SK-N-SH (cell line): Measurements from ENCODE around the gene TFDP3. TPM values are rescaled to one million over a fixed set of nuclear protein-coding genes. Genes with fewer than 3 reads are reported as not detected.

Experiments
- CTCF ChIA-PET: fragments of 300-600, 350-600 bp; formaldehyde crosslinking; extraction: SDS; loops from one replicate; lab custom pipeline; 2021; lab: Yijun Ruan, JAX
- POLR2A ChIA-PET: fragments of 350-600 bp; sonication (Branson Sonifier 250); formaldehyde crosslinking; extraction: SDS; loops from one replicate; lab custom pipeline; 2020; ENCODE audit warnings: antibody characterized with exemption, inconsistent platforms; lab: Yijun Ruan, JAX
- DNase-seq: peaks from one replicate; pipeline ENCODE4 v3.0.0; 2012
- H2AFZ ChIP-seq: fragments of 200-600 bp; sonication (generic); 2 replicates; pipeline ENCODE4 v1.8.1; 2016; ENCODE audit warnings: antibody characterized with exemption, mild to moderate bottlenecking, low read depth
- H3F3A ChIP-seq: fragments of 200-600 bp; sonication (generic); replicated peaks from 2 replicates; pipeline ENCODE3; 2016; ENCODE audit warnings: antibody characterized with exemption, mild to moderate bottlenecking; ENCODE audit not compliant: insufficient read depth
- H3K27ac ChIP-seq, 2 experiments: fragments of 200-500 bp in 1 of 2; fragments of 200-600 bp in 1 of 2; sonication (Bioruptor generic) in 1 of 2; sonication (generic), shearing (Covaris generic) in 1 of 2; 2 replicates each; pipeline versions ENCODE4 v1.5.1 to v1.6.1; 2014 to 2016; ENCODE audit warnings: low read depth in 2 of 2, inconsistent platforms in 1 of 2, low read length in 1 of 2, mild to moderate bottlenecking in 1 of 2, mixed read lengths in 1 of 2
- H3K27me3 ChIP-seq: fragments of 200-600 bp; sonication (generic), shearing (Covaris generic); 2 replicates; pipeline ENCODE4 v1.6.1; 2016; ENCODE audit warnings: mixed run types; ENCODE audit not compliant: insufficient read depth
- H3K36me3 ChIP-seq, 2 experiments: fragments of 200-500 bp in 1 of 2; fragments of 200-600 bp in 1 of 2; sonication (Bioruptor generic) in 1 of 2; sonication (generic) in 1 of 2; replicated peaks in 1 of 2; 2 replicates each; pipeline versions ENCODE3 to v1.5.1; 2014 to 2016; ENCODE audit warnings: low read length in 1 of 2, mild to moderate bottlenecking in 1 of 2; ENCODE audit not compliant: insufficient read depth in 2 of 2, control insufficient read depth in 1 of 2
- H3K4me1 ChIP-seq, 2 experiments: fragments of 200-500 bp in 1 of 2; fragments of 200-600 bp in 1 of 2; sonication (Bioruptor generic) in 1 of 2; sonication (generic), shearing (Covaris generic) in 1 of 2; 2 replicates each; pipeline versions ENCODE4 v1.5.1 to v1.6.1; 2014 to 2016; ENCODE audit warnings: low read depth in 1 of 2, low read length in 1 of 2, mixed run types in 1 of 2; ENCODE audit not compliant: insufficient read depth in 2 of 2, control insufficient read depth in 1 of 2
- H3K4me2 ChIP-seq: fragments of 200-600 bp; sonication (generic), shearing (Covaris generic); 2 replicates; pipeline ENCODE4 v1.6.1; 2017; ENCODE audit warnings: mixed run types
- H3K4me3 ChIP-seq, 2 experiments: fragments of 200-500 bp in 1 of 2; fragments of 200-600 bp in 1 of 2; sonication (Bioruptor generic) in 1 of 2; sonication (generic), shearing (Covaris generic) in 1 of 2; 2 replicates each; pipeline versions ENCODE4 v1.5.1 to v1.8.1; 2014 to 2016; ENCODE audit warnings: low read depth in 2 of 2, inconsistent platforms in 1 of 2, low read length in 1 of 2, mild to moderate bottlenecking in 1 of 2, mixed read lengths in 1 of 2, moderate library complexity in 1 of 2
- H3K79me2 ChIP-seq: fragments of 200-600 bp; sonication (generic); 2 replicates; pipeline ENCODE4 v1.8.1; 2017; ENCODE audit warnings: mild to moderate bottlenecking; ENCODE audit not compliant: insufficient read depth
- H3K9ac ChIP-seq: fragments of 200-600 bp; sonication (generic); 2 replicates; pipeline ENCODE4 v1.6.1; 2017; ENCODE audit warnings: mixed run types
- H3K9me2 ChIP-seq: fragments of 200-600 bp; sonication (generic); 2 replicates; pipeline ENCODE4 v1.6.1; 2017; ENCODE audit warnings: mixed run types
- H3K9me3 ChIP-seq: fragments of 200-600 bp; sonication (generic); 2 replicates; pipeline ENCODE4 v1.6.1; 2017; ENCODE audit warnings: mixed run types, mild to moderate bottlenecking, moderate library complexity
- H4K20me1 ChIP-seq: fragments of 200-600 bp; sonication (generic); 2 replicates; pipeline ENCODE4 v1.6.1; 2017; ENCODE audit warnings: mild to moderate bottlenecking, mixed run types; ENCODE audit not compliant: insufficient read depth
- EP300 ChIP-seq, 2 experiments: IDR thresholded peaks; 2 replicates each; pipeline versions ENCODE4 v1.4.0 to v1.6.1; 2012; ENCODE audit warnings: borderline replicate concordance in 1 of 2, low read depth in 1 of 2, low read length in 1 of 2
- EZH2phosphoT487 ChIP-seq: fragments of 200-600 bp; sonication (generic); IDR thresholded peaks from 2 replicates; pipeline ENCODE4 v1.6.1; 2017; ENCODE audit warnings: low read depth, mixed run types, mild to moderate bottlenecking, antibody characterized with exemption, moderate library complexity, borderline replicate concordance
- FOSL2 ChIP-seq: IDR thresholded peaks from 2 replicates; pipeline ENCODE4 v1.4.0; 2012; ENCODE audit warnings: low read depth, mild to moderate bottlenecking, moderate library complexity, borderline replicate concordance
- FOXM1 ChIP-seq: IDR thresholded peaks from 2 replicates; pipeline ENCODE4 v1.4.0; 2012; ENCODE audit warnings: low read depth, mild to moderate bottlenecking
- JUND ChIP-seq: IDR thresholded peaks from 2 replicates; pipeline ENCODE4 v1.4.0; 2012
- RAD21 ChIP-seq: IDR thresholded peaks from 2 replicates; pipeline ENCODE4 v1.6.1; 2012; ENCODE audit warnings: mild to moderate bottlenecking, low read length
- REST ChIP-seq: IDR thresholded peaks from 2 replicates; pipeline ENCODE4 v1.6.1; 2012; ENCODE audit warnings: mild to moderate bottlenecking, low read depth, low read length, moderate library complexity
- RFX5 ChIP-seq: IDR thresholded peaks from 2 replicates; pipeline ENCODE4 v1.6.1; 2012; ENCODE audit warnings: mild to moderate bottlenecking, improper control_type of control experiment, low read length
- SIN3A ChIP-seq: IDR thresholded peaks from 2 replicates; pipeline ENCODE4 v1.6.1; 2012; ENCODE audit warnings: low read depth, mild to moderate bottlenecking, low read length, moderate library complexity, borderline replicate concordance
- SMC3 ChIP-seq: IDR thresholded peaks from 2 replicates; pipeline ENCODE4 v1.6.1; 2012; ENCODE audit warnings: low read depth, low read length, improper control_type of control experiment
- TAF1 ChIP-seq: IDR thresholded peaks from 2 replicates; pipeline ENCODE4 v1.6.1; 2012; ENCODE audit warnings: low read depth, mild to moderate bottlenecking, low read length, moderate library complexity, borderline replicate concordance
- TEAD4 ChIP-seq: IDR thresholded peaks from 2 replicates; pipeline ENCODE4 v1.4.0; 2012; ENCODE audit warnings: mild to moderate bottlenecking, borderline replicate concordance; ENCODE audit not compliant: insufficient read depth
- USF1 ChIP-seq: IDR thresholded peaks from 2 replicates; pipeline ENCODE4 v1.4.0; 2012; ENCODE audit warnings: low read depth, borderline replicate concordance
- USF2 ChIP-seq: fragments of 150-350 bp; IDR thresholded peaks from 2 replicates; pipeline ENCODE4 v1.6.1; 2017; ENCODE audit warnings: antibody characterized with exemption, low read length, low read depth, borderline replicate concordance
- ZBTB33 ChIP-seq: IDR thresholded peaks from 2 replicates; pipeline ENCODE4 v1.4.0; 2012; ENCODE audit warnings: low read depth, borderline replicate concordance
- WGBS: methylation state at CpG from one replicate; pipeline ENCODE4 v1.1.6; 2017; ENCODE audit warnings: low lambda C conversion rate; 5-methylcytosine and 5-hydroxymethylcytosine counted together
- polyA plus RNA-seq, 3 experiments: library from polyadenylated mRNA; depleted of rRNA; stranded (reverse); fragments of >200 nt; gene quantifications; 2 replicates each; pipeline ENCODE4 v1.2.3, GENCODE V29; 2012

Gene TFDP3
- polyA plus RNA-seq, 1 of the 3 experiments (the other 2 are of a cell fraction), result not detected

GRCh38 chrX:133207751-133208150 lies 10.4 kb downstream of the TFDP3 start:
- H3K9me2 ChIP-seq, result no peaks in the 10 kb centered on the region
- no peaks in the 10 kb centered on the region for H3K4me1 ChIP-seq
- no peak overlapping the region for H2AFZ ChIP-seq
- DNase-seq, result no peak
- H3F3A ChIP-seq, result no peaks in the 10 kb centered on the region
- no peak overlapping the region for H3K4me3 ChIP-seq
- POLR2A ChIA-PET, result no interaction called here
- no peaks in the 10 kb centered on the region for H4K20me1 ChIP-seq
- H3K36me3 ChIP-seq, result no peaks in the 10 kb centered on the region
- 8% methylated on average over 2 of the region's 2 CpGs for WGBS
- H3K79me2 ChIP-seq, result no peaks in the 10 kb centered on the region
- TF ChIP-seq SMC3, result no peak
- no peak overlapping the region for H3K4me2 ChIP-seq
- CTCF ChIA-PET, result interaction anchor here (1.2 kb wide), 1 partner anchor 11 kb away, joined by 4 read pairs; no protein-coding TSS in a partner anchor
- H3K27me3 ChIP-seq, result no peaks in the 10 kb centered on the region
- H3K9ac ChIP-seq, result no peak overlapping the region
- no peak overlapping the region for H3K27ac ChIP-seq
- H3K9me3 ChIP-seq, result no peaks in the 10 kb centered on the region

GRCh38 chrX:133191739-133192039 lies 26.5 kb downstream of the TFDP3 start:
- Histone ChIP-seq H3K9me2 (no peaks in the 10 kb centered on the region), H3K36me3 (no peaks in the 10 kb centered on the region), H3K4me2 (no peak overlapping the region), H3K9ac (no peak overlapping the region), H2AFZ (no peak overlapping the region), H3K79me2 (no peaks in the 10 kb centered on the region), H4K20me1 (no peaks in the 10 kb centered on the region), H3K4me1 (peaks cover 0 to 4% of the 10 kb centered on the region in 2 experiments; a peak in 1 of 4 replicates), H3K27me3 (no peaks in the 10 kb centered on the region), H3K9me3 (no peaks in the 10 kb centered on the region), H3F3A (no peaks in the 10 kb centered on the region), H3K4me3 (no peak overlapping the region)
- POLR2A ChIA-PET, result no interaction called here
- 12% methylated on average over 1 of the region's 1 CpG for WGBS
- CTCF ChIA-PET, result interaction anchor here (0.8 kb wide), 1 partner anchor 702 kb away, joined by 3 read pairs; no protein-coding TSS in a partner anchor
- DNase-seq, result no peak
- TF ChIP-seq FOSL2 (no peak), TAF1 (no peak), FOXM1 (no peak), SIN3A (no peak), TEAD4 (no peak), JUND (no peak), REST (no peak), USF2 (no peak), RAD21 (no peak), ZBTB33 (no peak), EP300 (IDR thresholded peaks at IDR 0.05; ENCODE audit: borderline replicate concordance in 1 of 2, low read depth in 1 of 2, low read length in 1 of 2) (no peak), RFX5 (no peak), USF1 (no peak), EZH2phosphoT487 (no peak)
- TF ChIP-seq, all 33 proteins: peak for 0
- H3K27ac ChIP-seq, result no peak overlapping the region
